K562 (cell line): Measurements from ENCODE around the gene CDK5R2. TPM values are rescaled to one million over a fixed set of nuclear protein-coding genes. Genes with fewer than 3 reads are reported as not detected.

Source experiments
- BRCA1 ChIP-seq, 2 experiments: fragments of 450-650 bp in 1 of 2; sonication (generic) in 1 of 2; formaldehyde crosslinking in 1 of 2; IDR thresholded peaks; 2 replicates each; pipeline versions ENCODE4 v1.5.0 to v1.6.1; 2017 to 2020; ENCODE audit warnings: mild to moderate bottlenecking in 1 of 2, missing genetic modification reagents in 1 of 2
- E2F6 ChIP-seq, 2 experiments: IDR thresholded peaks; 2 replicates each; pipeline ENCODE4 v1.6.1; 2011; ENCODE audit warnings: borderline replicate concordance in 1 of 2, control low read depth in 1 of 2, low read depth in 1 of 2, low read length in 1 of 2, mild to moderate bottlenecking in 1 of 2, mixed read lengths in 1 of 2, moderate library complexity in 1 of 2; ENCODE audit not compliant: insufficient read depth in 1 of 2, insufficient read length in 1 of 2, poor library complexity in 1 of 2, severe bottlenecking in 1 of 2; ENCODE audit errors: extremely low read depth in 1 of 2
- GABPB1 ChIP-seq: sonication (generic); formaldehyde crosslinking; IDR thresholded peaks from 2 replicates; pipeline ENCODE4 v1.8.0; 2022; ENCODE audit warnings: mild to moderate bottlenecking, missing genetic modification reagents
- GTF2A2 ChIP-seq: IDR thresholded peaks from 2 replicates; pipeline ENCODE4 v1.6.1; 2016; ENCODE audit warnings: mild to moderate bottlenecking, missing genetic modification characterization, missing compliant biosample characterization
- HMG20B ChIP-seq: fragments of 250-450 bp; sonication (Bioruptor Pico); IDR thresholded peaks from 2 replicates; pipeline ENCODE4 v1.5.0; 2021; ENCODE audit warnings: mild to moderate bottlenecking
- HNRNPL ChIP-seq: fragments of 200-400 bp; formaldehyde crosslinking; IDR thresholded peaks from 2 replicates; pipeline ENCODE4 v1.6.1; 2017; ENCODE audit warnings: low read depth, mild to moderate bottlenecking, low read length
- NUFIP1 ChIP-seq: fragments of 450-650 bp; IDR thresholded peaks from 2 replicates; pipeline ENCODE4 v1.6.1; 2018; ENCODE audit not compliant: partially characterized antibody
- RBM14 ChIP-seq: fragments of 200-400 bp; formaldehyde crosslinking; IDR thresholded peaks from 2 replicates; pipeline ENCODE4 v1.6.1; 2018; ENCODE audit warnings: low read depth, mild to moderate bottlenecking, low read length, moderate library complexity, borderline replicate concordance; ENCODE audit not compliant: insufficient read depth
- ZNF324 ChIP-seq: fragments of 250-450 bp; sonication (Bioruptor Pico); IDR thresholded peaks from 2 replicates; pipeline ENCODE4 v1.4.0; 2020; ENCODE audit warnings: mild to moderate bottlenecking
- ZNF354B ChIP-seq: fragments of 250-450 bp; sonication (Bioruptor Pico); IDR thresholded peaks from 2 replicates; pipeline ENCODE4 v1.4.0; 2020
- ZNF57 ChIP-seq: fragments of 450-650 bp; formaldehyde crosslinking; IDR thresholded peaks from 2 replicates; pipeline ENCODE4 v1.4.0; 2020; ENCODE audit warnings: mild to moderate bottlenecking, moderate library complexity
- polyA plus RNA-seq, 8 experiments: library from polyadenylated mRNA; depleted of rRNA in 4 of 8; stranded (reverse) in 5 of 8; unstranded in 3 of 8; fragments of >200 nt; fragmentation: Nextera tagmentation in 2 of 8; fragmentation: Illumina TruSeq in 1 of 8; extraction: Ambion mirVana in 2 of 8; extraction: Trizol in 1 of 8; gene quantifications; 2 replicates each; pipeline versions ENCODE4 v1.2.1 to v1.2.3, GENCODE V29; 2011 to 2014; ENCODE audit warnings: inconsistent platforms in 1 of 8, missing spikeins in 1 of 8
- total RNA-seq, 7 experiments: library from RNA; depleted of rRNA in 6 of 7; stranded (reverse); fragments of >200 nt in 6 of 7; fragmentation: Illumina TruSeq in 2 of 7; extraction: Trizol in 2 of 7; gene quantifications; 2 replicates each; pipeline versions ENCODE4 v1.2.1 to v1.2.3, GENCODE V29; 2011 to 2021; ENCODE audit warnings: low replicate concordance in 1 of 7
- TF ChIP-seq, protein P1 (sequence below), 2 experiments: fragments of 450-650 bp; formaldehyde crosslinking in 1 of 2; IDR thresholded peaks; 2 replicates each; pipeline versions ENCODE4 v1.4.0 to v1.6.1; 2014 to 2020; ENCODE audit warnings: mild to moderate bottlenecking in 2 of 2, borderline replicate concordance in 1 of 2, low read depth in 1 of 2

The CDK5R2 gene
- total and polyA plus RNA-seq, 9 of the 15 experiments (the other 6 are each of a cell fraction or from before 2014, with no cell fraction given), result 0.09 TPM; not detected in 8

GRCh38 chr2:218993345-218994315, 34.2 kb downstream of the CDK5R2 start, which contains the start of gene CRYBA2 (continued):
- TF ChIP-seq HMG20B (CRISPR knock-in tag) (no peak), BRCA1 (IDR thresholded peaks at IDR 0.05) (no peak), BRCA1 (CRISPR knock-in tag; IDR thresholded peaks at IDR 0.05) (no peak), HNRNPL (no peak), E2F6 (IDR thresholded peaks at IDR 0.05; ENCODE audit: borderline replicate concordance in 1 of 2, extremely low read depth in 1 of 2, insufficient read depth in 1 of 2, insufficient read length in 1 of 2, low read depth in 1 of 2, low read length in 1 of 2, poor library complexity in 1 of 2, severe bottlenecking in 1 of 2) (peak in 1 of 2 experiments; percentile 35), NUFIP1 (no peak), GABPB1 (CRISPR knock-in tag) (0 out of 2 replicates have a peak, but pooled peaks have one; percentile 42), ZNF324 (CRISPR knock-in tag) (no peak), ZNF57 (no peak), ZNF354B (CRISPR knock-in tag) (no peak), GTF2A2 (no peak), RBM14 (no peak)
- TF ChIP-seq, protein P1, sequence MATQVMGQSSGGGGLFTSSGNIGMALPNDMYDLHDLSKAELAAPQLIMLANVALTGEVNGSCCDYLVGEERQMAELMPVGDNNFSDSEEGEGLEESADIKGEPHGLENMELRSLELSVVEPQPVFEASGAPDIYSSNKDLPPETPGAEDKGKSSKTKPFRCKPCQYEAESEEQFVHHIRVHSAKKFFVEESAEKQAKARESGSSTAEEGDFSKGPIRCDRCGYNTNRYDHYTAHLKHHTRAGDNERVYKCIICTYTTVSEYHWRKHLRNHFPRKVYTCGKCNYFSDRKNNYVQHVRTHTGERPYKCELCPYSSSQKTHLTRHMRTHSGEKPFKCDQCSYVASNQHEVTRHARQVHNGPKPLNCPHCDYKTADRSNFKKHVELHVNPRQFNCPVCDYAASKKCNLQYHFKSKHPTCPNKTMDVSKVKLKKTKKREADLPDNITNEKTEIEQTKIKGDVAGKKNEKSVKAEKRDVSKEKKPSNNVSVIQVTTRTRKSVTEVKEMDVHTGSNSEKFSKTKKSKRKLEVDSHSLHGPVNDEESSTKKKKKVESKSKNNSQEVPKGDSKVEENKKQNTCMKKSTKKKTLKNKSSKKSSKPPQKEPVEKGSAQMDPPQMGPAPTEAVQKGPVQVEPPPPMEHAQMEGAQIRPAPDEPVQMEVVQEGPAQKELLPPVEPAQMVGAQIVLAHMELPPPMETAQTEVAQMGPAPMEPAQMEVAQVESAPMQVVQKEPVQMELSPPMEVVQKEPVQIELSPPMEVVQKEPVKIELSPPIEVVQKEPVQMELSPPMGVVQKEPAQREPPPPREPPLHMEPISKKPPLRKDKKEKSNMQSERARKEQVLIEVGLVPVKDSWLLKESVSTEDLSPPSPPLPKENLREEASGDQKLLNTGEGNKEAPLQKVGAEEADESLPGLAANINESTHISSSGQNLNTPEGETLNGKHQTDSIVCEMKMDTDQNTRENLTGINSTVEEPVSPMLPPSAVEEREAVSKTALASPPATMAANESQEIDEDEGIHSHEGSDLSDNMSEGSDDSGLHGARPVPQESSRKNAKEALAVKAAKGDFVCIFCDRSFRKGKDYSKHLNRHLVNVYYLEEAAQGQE (IDR thresholded peaks at IDR 0.05; ENCODE audit: borderline replicate concordance), result peak; percentile 14; the same call in 1 of the 2 replicates
- TF ChIP-seq, protein P1 (CRISPR knock-in tag; IDR thresholded peaks at IDR 0.05; ENCODE audit: low read depth), result no peak
